Activated T-cell treated with anti-CD3 and anti-CD28 coated beads, Interleukin-2, amount 50 U/mL, for 72 hours (primary cell): ENCODE results near the gene DHX29. TPM values are rescaled to one million over a fixed set of nuclear protein-coding genes. Genes with fewer than 3 reads are reported as not detected.

Experiments
- ATAC-seq, 2 donors: fragments of 150-1000 bp; cut with Tn5 transposase; replicated peaks in 1 of 2; 2 replicates each; pipeline ENCODE4 v1.10.0; 2021; ENCODE audit warnings: moderate library complexity in 2 of 2, mild to moderate bottlenecking in 1 of 2
- DNase-seq, 2 donors: peaks; one replicate each; pipeline ENCODE4 v3.0.0; 2021 to 2022; ENCODE audit warnings: mixed read lengths in 1 of 2
- H3K27ac Mint-ChIP-seq: one replicate; pipeline ENCODE4 v1.8.0; 2022; ENCODE audit warnings: mild to moderate bottlenecking, moderate library complexity, mixed read lengths
- H3K27me3 Mint-ChIP-seq: one replicate; pipeline ENCODE4 v1.8.0; 2022; ENCODE audit warnings: low read depth, mixed read lengths
- H3K36me3 Mint-ChIP-seq, 2 donors: one replicate each; pipeline ENCODE4 v1.8.0; 2022; ENCODE audit warnings: mixed read lengths in 2 of 2, mild to moderate bottlenecking in 1 of 2; ENCODE audit not compliant: insufficient read depth in 2 of 2
- H3K4me1 Mint-ChIP-seq: one replicate; pipeline ENCODE4 v1.8.0; 2022; ENCODE audit warnings: low read depth, mixed read lengths
- H3K4me3 Mint-ChIP-seq, 2 donors: one replicate each; pipeline ENCODE4 v1.8.0; 2022; ENCODE audit warnings: mild to moderate bottlenecking in 2 of 2, mixed read lengths in 2 of 2, moderate library complexity in 2 of 2
- H3K9me3 Mint-ChIP-seq, 2 donors: one replicate each; pipeline ENCODE4 v1.8.0; 2022; ENCODE audit warnings: mixed read lengths in 2 of 2
- total RNA-seq, 2 donors: library from RNA; stranded (reverse); gene quantifications; one replicate each; pipeline ENCODE4 v1.2.3, GENCODE V29; 2022

Gene DHX29
- total RNA-seq, 2 donors from 2014 or later, result 11.6 to 14.7 TPM

- Mint-ChIP-seq H3K36me3 (peaks cover 0 to 4% of the 10 kb centered on the region in 2 donors), H3K27me3 (peaks cover 87% of the 10 kb centered on the region), H3K4me3 (peak overlapping the region; percentile 33), H3K9me3 (no peaks in the 10 kb centered on the region), H3K4me1 (peaks cover 44% of the 10 kb centered on the region), H3K27ac (no peak overlapping the region)
- DNase-seq (no peak), ATAC-seq (no peak)
Measured at GRCh38 chr5:55223812-55224240, 83.7 kb downstream of the DHX29 start.

DNA sequence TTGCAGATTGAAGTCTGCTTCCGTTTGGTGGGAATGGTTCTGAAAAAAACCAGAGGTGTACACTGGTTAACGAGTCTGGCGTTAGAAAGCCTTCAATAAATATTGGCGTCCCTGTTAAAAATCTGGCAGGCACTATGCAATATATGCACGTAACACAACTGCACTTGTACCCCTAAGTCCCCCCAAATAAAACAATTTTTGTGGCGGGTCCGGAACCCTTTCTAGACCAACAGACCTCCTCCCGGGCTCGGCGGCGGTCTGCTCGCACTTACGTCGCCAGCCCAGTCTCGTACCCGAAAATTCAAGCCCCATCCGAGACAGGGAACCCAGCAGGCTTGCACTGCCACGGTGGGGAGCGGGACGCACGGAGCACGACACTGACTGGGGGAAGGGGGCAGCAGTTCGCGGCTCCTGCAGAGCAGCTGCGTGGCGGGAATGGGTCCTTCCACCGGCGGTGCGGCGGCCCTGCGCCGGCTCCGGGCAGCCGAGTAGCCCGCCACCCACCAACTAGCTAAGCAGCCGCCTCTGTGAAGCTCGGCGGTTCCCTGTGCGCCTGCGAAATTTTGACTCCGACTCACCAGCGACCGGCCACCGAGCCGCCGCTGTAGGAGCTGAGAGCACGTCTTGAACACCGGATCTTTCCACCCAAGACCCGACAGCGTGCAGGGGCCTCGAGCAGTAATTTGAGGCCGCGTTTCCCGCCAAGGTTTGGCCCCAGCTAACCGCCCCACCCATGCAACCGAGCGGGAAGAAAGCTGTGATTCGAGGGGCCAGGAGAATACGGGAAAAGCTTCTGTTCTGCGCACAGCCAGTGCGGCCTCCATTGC, 84.3 kb downstream of the DHX29 start:
- ATAC-seq, result no peak
- H3K27ac Mint-ChIP-seq, result no peak overlapping the region
- peaks cover 44% of the 10 kb centered on the region for H3K4me1 Mint-ChIP-seq
- H3K36me3 Mint-ChIP-seq, result peaks cover 0 to 4% of the 10 kb centered on the region in 2 donors
- DNase-seq, result peak; percentile 21 to 35
- H3K4me3 Mint-ChIP-seq, result peak overlapping the region; percentile 33
- H3K9me3 Mint-ChIP-seq, result no peaks in the 10 kb centered on the region
- peaks cover 87% of the 10 kb centered on the region for H3K27me3 Mint-ChIP-seq

- H3K4me1 Mint-ChIP-seq, result peaks cover 36% of the 10 kb centered on the region
- peaks cover 0 to 2% of the 10 kb centered on the region in 2 donors for H3K36me3 Mint-ChIP-seq
- ATAC-seq, result no peak
- no peaks in the 10 kb centered on the region for H3K9me3 Mint-ChIP-seq
- peaks cover 85% of the 10 kb centered on the region for H3K27me3 Mint-ChIP-seq
- H3K4me3 Mint-ChIP-seq, result peak overlapping the region; percentile 33
- H3K27ac Mint-ChIP-seq, result no peak overlapping the region
- no peak for DNase-seq
Measured at GRCh38 chr5:55222092-55222984, 85.2 kb downstream of the DHX29 start.

DNA sequence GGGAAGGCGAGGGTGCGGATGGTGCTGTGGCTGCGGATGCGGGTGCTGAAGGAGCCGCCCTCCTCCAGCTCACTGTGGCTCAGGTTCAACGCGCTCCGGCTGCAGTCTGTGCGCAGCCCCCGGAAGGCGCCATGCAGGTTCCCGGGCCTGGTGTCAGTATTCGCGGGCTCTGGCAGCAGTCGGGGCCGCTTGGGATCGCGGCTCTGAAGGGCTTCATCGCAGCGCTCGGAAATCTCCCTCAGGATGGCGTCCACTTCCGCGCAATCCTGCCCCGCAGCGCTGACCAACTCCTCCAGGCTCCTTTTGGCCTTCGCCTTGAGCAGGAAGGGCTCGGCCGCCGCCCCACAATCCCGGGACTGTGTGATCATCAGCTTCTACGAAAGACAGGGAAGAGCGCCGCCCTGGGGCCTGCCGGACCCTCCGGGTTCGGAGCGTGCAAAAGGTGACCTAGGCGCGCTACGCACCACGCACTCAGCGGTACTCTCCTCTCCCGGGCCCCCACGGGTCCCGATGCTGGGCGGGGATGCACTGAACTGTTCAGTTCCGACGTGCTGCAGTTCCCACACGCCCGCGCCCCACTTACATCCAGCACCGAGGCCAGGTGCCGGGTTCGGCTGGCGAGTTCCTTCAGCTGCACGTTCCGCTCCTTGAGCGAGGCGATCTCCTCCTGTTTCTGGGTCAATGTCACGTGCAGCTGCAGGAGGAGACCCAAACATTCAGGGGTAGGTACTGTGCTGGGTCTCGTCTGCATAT, 86.9 kb downstream of the DHX29 start:
- Mint-ChIP-seq H3K4me1 (peaks cover 36% of the 10 kb centered on the region), H3K27me3 (peaks cover 84% of the 10 kb centered on the region), H3K36me3 (peaks cover 0 to 2% of the 10 kb centered on the region in 2 donors), H3K27ac (no peak overlapping the region), H3K9me3 (no peaks in the 10 kb centered on the region), H3K4me3 (peak overlapping the region; percentile 87 to 89)
- ATAC-seq (peak; percentile 51 to 59), DNase-seq (peak in 1 of 2 donors; percentile 15)

DNA sequence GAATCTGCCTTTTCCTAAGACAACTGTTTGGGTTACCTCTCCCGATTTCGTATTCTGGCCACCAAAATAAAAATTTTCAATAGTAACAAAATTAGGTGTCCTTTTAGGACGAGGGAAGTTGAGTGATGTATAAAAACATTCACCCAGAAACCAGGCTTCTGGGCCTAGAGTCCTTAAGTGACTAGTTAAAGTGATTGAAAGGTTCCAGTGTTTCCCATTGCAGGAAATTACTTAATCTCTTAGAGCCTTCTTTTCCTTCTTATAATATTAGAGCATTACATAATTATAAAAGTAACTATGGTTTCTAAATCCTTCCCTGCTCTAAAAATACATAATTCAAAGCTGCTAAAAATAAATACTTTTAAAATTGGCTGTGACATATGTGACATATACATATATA, 87.7 kb downstream of the DHX29 start:
- H3K27ac Mint-ChIP-seq, result no peak overlapping the region
- peaks cover 36% of the 10 kb centered on the region for H3K4me1 Mint-ChIP-seq
- H3K9me3 Mint-ChIP-seq, result no peaks in the 10 kb centered on the region
- DNase-seq (no peak), ATAC-seq (no peak)
- H3K27me3 Mint-ChIP-seq, result peaks cover 76% of the 10 kb centered on the region
- H3K4me3 Mint-ChIP-seq, result peak overlapping the region; percentile 87 to 89
- H3K36me3 Mint-ChIP-seq, result peaks cover 0 to 2% of the 10 kb centered on the region in 2 donors

DNA sequence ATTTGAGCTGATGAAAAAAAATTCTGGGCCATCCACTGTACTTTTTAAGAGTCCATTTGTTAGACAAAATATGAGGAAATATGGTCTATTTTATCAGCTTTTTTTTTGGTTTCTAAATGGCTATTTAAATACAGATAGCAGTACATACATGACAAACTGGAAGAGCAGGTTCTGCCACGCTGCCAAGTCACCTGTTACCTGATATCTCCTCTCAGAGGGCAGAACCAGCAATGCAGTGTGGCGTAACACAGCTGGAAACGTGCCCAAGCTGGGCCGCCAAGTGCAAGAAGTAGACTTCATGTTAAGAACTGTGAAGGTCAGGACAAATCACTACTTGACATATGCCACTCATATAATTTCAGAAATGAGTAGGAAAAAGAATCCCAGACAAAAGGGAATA, 88.5 kb downstream of the DHX29 start:
- H3K27ac Mint-ChIP-seq, result no peak overlapping the region
- H3K36me3 Mint-ChIP-seq, result peaks cover 0 to 2% of the 10 kb centered on the region in 2 donors
- H3K9me3 Mint-ChIP-seq, result no peaks in the 10 kb centered on the region
- H3K4me3 Mint-ChIP-seq, result no peak overlapping the region
- H3K27me3 Mint-ChIP-seq, result peaks cover 68% of the 10 kb centered on the region
- ATAC-seq (no peak), DNase-seq (no peak)
- peaks cover 34% of the 10 kb centered on the region for H3K4me1 Mint-ChIP-seq

- Mint-ChIP-seq H3K9me3 (no peaks in the 10 kb centered on the region), H3K36me3 (no peaks in the 10 kb centered on the region), H3K4me1 (no peaks in the 10 kb centered on the region), H3K27me3 (peaks cover 10% of the 10 kb centered on the region), H3K27ac (no peak overlapping the region), H3K4me3 (no peak overlapping the region)
- ATAC-seq (no peak), DNase-seq (no peak)
Measured at GRCh38 chr5:55211184-55211874, 96.2 kb downstream of the DHX29 start.

Other genes with a start within 250 kb of the DHX29 start
- gene GZMA, start 205.0 kb downstream of the DHX29 start, total RNA-seq, result 10 to 100 TPM in 1 of 2 donors, 1 to 10 TPM in 1; 4.2 to 25.1 TPM
- gene GPX8, start 147.5 kb downstream of the DHX29 start, total RNA-seq, result not detected
- gene CDC20B, start 134.5 kb downstream of the DHX29 start, total RNA-seq, result under 1 TPM; 0.07 to 0.10 TPM
- under 1 TPM in 1 of 2 donors, not detected in 1; 0.48 TPM for gene MCIDAS, start 80.4 kb downstream of the DHX29 start, total RNA-seq
- under 1 TPM in 1 of 2 donors, not detected in 1; 0.19 TPM for gene CCNO, start 74.1 kb downstream of the DHX29 start, total RNA-seq
- 10 to 100 TPM; 65.4 to 70.7 TPM for gene MTREX, start 295 bp upstream of the DHX29 start, total RNA-seq
- 10 to 100 TPM; 12.2 to 23.3 TPM for gene PLPP1, start 227.3 kb upstream of the DHX29 start, total RNA-seq